PC-3 (cell line): ENCODE measurements around the gene ARHGEF7.

Experiments
- CTCF ChIP-seq: fragments of 300-600 bp; sonication (generic); conservative IDR thresholded peaks from 2 replicates; pipeline ENCODE4 v1.5.1; 2017; ENCODE audit warnings: antibody characterized with exemption, low read depth, mild to moderate bottlenecking, low read length
- EZH2 ChIP-seq: fragments of 300-600 bp; sonication (generic); IDR thresholded peaks from one replicate; pipeline ENCODE4 v1.6.1; 2017; ENCODE audit warnings: antibody characterized with exemption, mild to moderate bottlenecking, low read length; ENCODE audit not compliant: unreplicated experiment

- TF ChIP-seq CTCF, result no peak
- TF ChIP-seq EZH2, result no peak
Observed at GRCh38 chr13:111068009-111068350, 47.1 kb upstream of the ARHGEF7 start.
